GM18868 (cell line): Measurements from ENCODE around the gene KCNIP1.
A peak's percentile ranks its signal among the peaks of the same experiment; 100 is the strongest.

Experiments used
- ATAC-seq: cut with Tn5 transposase; IDR thresholded peaks from one replicate; pipeline ENCODE4 v1.9.1; 2021; ENCODE audit warnings: mild to moderate bottlenecking, moderate library complexity; ENCODE audit not compliant: unreplicated experiment

The KCNIP1 gene

DNA sequence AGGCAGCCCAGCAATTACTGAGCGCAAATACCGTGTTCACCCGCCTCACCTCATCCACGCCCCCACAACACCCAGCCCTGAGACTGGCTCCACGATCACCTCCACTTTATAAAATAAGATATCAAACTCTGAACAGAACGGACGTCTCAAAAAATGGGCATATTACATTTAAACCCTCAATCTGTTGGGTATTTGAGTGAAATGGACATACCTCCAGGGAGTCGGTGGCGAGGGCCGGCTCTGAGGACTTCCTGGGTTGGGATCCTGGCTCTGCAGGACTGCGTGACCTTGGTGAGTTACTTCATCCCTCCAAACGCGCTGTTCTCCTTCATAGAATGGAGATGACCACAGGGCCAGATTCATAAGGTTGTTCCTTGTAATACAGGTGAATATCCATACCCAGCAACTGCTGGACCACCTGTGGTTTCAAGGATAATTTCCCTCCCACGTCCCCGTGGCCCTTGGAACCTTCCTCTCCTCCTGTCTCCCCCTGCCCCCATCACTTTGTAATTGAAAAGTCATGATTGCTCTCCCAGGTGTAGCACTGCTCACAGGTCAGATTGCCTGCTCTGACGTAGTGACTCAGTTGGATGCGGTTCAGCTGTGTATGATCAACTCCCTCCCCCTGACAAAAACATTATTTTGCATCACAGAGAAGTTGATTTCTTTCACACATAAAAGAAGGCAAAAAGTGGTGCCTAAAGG, 135.6 kb downstream of the KCNIP1 start:
- no peak for ATAC-seq

DNA sequence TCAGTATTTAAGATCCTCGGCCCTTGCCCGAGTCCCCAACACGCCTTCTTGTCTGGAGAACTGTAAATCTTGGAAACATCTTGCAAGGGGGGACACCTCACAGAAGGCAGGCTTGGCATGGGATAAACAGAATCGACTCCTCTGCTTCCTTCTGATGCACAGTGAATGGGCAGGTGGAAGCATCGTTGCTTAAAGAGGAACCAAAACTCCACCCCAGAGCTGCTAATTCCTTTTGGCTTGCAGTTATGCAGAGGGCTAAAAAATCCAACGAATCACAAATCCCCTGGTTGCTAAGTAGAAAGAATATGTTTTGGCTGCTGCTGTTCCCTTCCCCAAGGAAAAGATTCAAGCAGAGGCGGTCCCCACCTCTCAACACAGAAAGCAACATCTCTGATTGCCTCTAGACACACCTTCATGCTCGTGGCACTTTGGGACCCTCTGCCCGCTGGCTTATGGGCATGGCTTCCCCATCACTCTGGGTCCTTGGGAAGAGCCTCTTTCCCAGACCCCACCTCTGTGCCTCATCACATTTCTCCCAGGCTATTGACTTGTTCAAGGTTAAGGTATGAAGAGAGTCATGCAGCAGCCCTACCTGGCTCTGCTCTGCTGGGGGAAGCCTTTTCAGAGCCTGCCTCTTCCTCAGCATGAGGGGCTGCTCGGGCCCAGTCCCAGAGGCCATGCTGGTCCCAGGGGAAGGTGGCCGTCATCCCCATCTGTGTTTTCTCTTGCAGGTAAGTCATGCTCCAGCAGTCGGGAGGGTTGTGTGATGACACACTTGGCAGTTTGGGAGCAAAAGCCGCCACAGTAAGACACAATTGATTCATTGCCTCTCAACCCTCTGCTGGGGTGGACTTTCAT, 137.1 kb downstream of the KCNIP1 start:
- ATAC-seq, result no peak

- ATAC-seq, result no peak
These were observed 137.8 kb downstream of the KCNIP1 start for GRCh38 chr5:170641589-170642031.

DNA sequence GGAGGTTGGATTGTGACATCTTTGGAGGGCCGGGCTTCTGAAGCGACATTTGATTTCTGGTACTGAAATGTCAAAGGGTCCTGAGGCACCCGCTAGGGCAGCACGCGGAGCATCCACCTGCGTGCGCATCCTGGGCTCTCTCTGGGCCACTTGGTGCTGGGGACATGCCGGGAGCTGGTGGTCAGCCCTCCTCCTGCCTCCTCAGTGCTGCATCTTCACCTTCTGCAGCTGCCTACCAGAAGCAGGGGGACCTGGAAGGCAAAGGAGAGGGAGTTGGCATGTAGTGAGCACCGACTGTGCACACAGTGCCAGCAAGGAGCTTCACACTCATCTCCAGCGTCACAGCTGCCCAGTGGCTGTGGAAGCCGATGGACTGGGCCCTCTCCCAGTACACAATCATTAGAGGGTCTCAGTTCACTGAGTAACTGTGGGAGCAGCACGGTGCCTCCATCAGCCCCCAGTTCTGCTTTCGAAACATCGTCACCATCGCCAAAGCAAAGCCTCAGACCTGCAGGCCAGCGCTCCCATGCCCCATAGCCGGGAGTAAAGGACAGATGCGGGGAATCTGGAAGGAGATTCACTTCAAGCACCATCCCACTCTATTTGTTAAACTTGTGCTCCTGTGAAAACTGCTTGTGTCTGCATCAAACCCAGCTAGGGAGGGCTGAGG, 138.4 kb downstream of the KCNIP1 start:
- no peak for ATAC-seq

DNA sequence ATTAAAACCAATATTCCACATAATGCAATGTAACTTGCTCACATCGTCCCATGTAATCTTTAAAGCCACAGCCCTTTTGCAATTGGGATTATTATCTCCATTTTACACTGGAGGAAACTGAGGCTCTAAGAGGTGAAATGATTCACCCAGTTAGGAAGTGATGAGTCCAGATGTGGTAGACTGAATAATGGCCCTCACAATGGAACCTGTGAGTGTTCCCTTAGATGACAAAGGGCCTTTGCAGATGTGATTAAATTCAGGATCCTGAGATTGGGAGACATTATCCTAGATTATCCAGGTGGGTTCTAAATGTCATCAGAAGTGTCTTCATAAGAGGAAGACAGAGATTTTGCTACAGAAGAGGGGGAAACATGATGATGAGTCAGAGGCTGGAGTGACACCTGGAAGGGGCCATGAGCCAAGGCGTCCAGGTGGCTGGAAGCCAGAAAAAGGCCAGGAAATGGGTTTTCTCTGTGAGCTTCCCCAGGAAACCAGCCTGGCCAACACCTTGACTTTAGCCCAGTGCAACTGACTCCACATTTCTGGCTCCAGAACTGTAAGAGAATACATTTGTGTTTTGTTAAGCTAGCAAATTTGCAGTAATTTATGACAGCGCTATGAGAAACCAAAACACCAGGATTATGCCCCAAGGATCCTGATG, 139.1 kb downstream of the KCNIP1 start:
- no peak for ATAC-seq

DNA sequence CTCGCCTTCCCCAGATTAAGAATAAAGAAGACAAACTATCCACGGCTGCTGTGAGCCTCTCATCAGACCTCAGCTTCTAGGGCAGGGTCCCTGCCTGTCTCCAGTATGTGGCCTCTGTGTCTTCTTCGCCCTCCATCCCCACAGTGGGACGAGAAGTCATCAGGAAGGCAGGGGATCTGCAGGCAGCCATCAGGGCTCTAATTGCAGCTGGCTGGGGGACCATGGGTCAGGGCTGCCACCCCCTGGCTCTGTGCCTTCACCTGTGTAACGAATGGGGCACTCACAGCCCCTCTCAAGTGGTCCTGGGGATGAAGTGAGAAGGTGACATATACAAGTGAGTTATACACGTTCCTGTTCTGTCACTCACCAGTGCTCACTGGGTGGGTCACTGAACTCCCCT, 139.8 kb downstream of the KCNIP1 start:
- ATAC-seq, result no peak

GRCh38 chr5:170644501-170644900, 140.7 kb downstream of the KCNIP1 start:
- ATAC-seq, result no peak

DNA sequence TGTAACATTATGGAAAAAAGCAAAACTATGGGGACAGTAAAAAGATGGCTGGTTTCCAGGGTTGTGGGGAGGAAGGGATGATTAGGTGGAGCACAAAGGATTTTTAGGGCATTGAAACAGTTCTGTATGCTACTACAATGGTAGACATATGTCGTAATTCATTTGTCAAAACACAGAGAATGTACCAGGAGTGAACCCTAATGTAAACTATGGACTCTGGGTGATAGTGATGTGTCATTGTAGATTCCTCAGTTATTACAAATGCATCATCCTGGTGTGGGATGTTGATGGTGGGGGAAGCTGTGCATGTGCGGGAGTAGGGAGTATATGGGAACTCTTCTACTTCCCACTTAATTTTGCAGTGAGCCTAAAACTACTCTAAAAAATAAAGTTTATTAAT, 144.7 kb downstream of the KCNIP1 start:
- ATAC-seq, result no peak

- ATAC-seq, result no peak
These were observed 147.0 kb downstream of the KCNIP1 start for GRCh38 chr5:170650850-170651249.

- no peak for ATAC-seq
These were observed 147.9 kb downstream of the KCNIP1 start for GRCh38 chr5:170651604-170652277.

DNA sequence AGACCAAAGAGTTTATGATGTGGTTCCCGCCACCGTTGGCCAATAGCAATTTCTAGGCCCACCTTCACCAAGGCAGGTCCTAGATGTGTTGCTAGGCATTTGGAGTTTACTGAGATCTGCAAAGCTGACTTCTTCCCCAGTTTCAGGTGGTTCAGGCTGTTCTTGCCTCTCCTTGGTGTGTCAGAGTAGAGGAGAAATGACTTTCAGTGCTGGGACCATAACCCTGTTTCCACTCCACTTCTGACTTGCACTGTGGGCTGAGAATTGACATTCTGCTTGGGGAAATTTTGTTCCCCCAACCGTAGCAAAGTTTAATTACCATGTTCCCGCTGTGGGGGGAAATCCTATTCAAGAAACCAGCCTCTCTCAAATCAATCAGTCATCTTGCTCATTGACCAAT, 151.7 kb downstream of the KCNIP1 start:
- ATAC-seq, result peak; percentile 35

DNA sequence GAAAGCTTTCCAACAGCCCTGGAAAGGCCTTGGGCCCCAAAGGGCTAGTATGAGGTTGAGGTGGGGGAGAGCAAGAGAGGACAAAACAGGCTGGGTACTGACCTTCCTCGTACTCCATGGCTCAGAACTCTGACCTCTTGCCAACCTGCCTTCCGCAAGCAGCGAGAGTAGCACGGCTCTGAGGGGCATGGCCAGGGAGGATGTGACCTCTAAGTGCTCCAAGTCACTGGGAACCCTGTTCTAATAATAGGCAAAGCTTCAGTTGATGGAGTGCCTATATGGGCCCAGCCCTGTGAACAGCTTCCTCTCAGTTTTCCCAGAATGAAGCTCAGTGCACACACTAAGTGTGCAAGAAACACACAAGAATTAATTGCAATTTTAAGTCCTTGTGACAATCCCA, 152.1 kb downstream of the KCNIP1 start:
- ATAC-seq, result no peak

- ATAC-seq, result no peak
These were observed 152.5 kb downstream of the KCNIP1 start for GRCh38 chr5:170656346-170656745.

GRCh38 chr5:170660531-170660930, 156.7 kb downstream of the KCNIP1 start:
- no peak for ATAC-seq

DNA sequence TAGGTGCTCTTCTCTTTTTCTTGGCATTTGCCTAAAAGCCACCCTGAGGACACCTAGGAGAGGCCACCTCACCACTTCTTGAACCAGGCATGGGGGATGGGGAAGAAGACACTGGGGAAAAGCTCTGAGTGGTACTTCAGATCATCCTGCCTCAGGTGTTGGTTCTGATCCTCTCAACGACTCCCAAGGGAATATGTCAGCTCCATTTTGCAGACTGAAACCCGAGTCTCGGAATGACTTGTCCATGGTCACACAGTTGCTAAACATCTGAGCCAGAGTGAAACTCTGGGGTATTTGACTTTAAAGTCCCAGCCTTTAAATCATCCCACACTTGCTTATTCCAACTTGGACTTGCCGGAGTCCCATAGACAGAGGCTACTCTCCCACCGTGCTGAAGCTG, 159.1 kb downstream of the KCNIP1 start:
- no peak for ATAC-seq

DNA sequence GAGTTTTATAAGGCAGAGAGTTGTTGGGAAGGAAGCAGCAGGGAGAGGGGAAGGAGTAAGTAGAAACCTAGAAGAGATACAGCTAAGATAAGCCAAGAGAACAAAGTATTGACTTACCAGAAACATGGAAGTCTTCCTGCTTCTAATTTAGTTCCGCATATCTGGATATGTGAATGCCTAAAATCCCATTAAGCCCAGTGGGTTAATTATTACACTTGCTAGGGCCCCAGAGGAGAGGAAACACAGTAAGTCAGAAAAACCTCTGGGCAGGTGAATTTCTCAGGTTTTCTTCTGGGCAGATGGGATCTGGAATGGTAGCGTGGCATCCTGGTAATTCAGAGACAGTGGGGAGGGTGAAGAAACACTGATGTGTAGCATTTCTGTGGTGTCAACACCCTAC, 175.0 kb downstream of the KCNIP1 start:
- ATAC-seq, result no peak

- ATAC-seq, result no peak
These were observed 177.2 kb downstream of the KCNIP1 start for GRCh38 chr5:170681013-170681433.

- no peak for ATAC-seq
These were observed 187.8 kb downstream of the KCNIP1 start for GRCh38 chr5:170691657-170692056.

DNA sequence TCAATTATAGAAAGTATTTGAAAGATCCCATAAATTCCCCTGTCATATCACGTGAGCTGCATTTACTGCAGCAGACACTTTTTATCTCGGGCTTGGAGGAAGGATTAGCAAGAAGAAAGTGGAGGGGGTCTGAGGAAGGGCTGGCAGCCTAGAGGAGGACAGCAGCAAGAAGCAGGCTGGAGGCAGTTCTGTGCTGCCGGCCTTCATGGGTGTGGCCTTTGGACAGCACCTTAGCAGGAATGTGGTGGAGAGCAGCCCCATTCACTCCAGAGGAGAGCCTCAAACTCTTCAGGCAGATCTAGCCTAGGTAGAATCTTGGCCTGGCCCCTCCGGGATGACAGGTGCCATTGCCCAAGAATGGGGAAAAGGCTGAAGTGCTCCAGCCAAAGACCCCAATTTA, 189.9 kb downstream of the KCNIP1 start:
- ATAC-seq, result no peak

DNA sequence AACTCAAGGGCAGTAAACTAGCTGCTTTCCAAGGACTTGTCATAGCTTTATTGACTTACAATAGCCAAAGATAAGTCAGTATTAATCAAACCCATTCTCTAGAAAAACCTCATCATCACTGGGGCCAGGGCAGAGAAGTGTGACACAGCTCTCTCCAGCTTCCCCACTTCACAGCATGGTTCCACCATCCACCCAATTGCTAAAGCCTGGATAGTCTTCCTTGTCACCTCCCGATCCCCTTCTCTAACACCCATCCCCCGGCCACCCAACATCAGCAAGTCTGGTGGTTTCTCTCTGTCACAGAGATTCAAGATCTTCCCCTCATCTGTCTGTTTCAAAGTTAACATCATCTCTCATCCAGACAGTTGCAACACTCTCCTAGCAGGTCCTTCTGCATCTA, 191.1 kb downstream of the KCNIP1 start:
- no peak for ATAC-seq

GRCh38 chr5:170697031-170697430, 193.2 kb downstream of the KCNIP1 start:
- no peak for ATAC-seq
